Stimulated activated memory B cell treated with anti-CD40 and anti-IgM and Interleukin-4, amounts not matched to agents 10 μg/mL and 1 μg/mL and 100 μg/mL, for 72 hours (primary cell): ENCODE data around the gene FKBP4.

ENCODE experiments used
- ATAC-seq: fragments of 150-1000 bp; cut with Tn5 transposase; 2 replicates; pipeline ENCODE4 v1.10.0; 2021
- H3K27ac Mint-ChIP-seq: one replicate; pipeline ENCODE4 v1.8.0; 2022; ENCODE audit warnings: mild to moderate bottlenecking, mixed read lengths
- H3K27me3 Mint-ChIP-seq: one replicate; pipeline ENCODE4 v1.8.0; 2022; ENCODE audit warnings: mixed read lengths
- H3K36me3 Mint-ChIP-seq: one replicate; pipeline ENCODE4 v1.8.0; 2022; ENCODE audit warnings: mixed read lengths
- H3K4me1 Mint-ChIP-seq: one replicate; pipeline ENCODE4 v1.8.0; 2022; ENCODE audit warnings: mixed read lengths
- H3K4me3 Mint-ChIP-seq: one replicate; pipeline ENCODE4 v1.8.0; 2022; ENCODE audit warnings: mild to moderate bottlenecking, moderate library complexity, mixed read lengths
- H3K9me3 Mint-ChIP-seq: one replicate; pipeline ENCODE4 v1.8.0; 2022; ENCODE audit warnings: mixed read lengths

Gene FKBP4

DNA sequence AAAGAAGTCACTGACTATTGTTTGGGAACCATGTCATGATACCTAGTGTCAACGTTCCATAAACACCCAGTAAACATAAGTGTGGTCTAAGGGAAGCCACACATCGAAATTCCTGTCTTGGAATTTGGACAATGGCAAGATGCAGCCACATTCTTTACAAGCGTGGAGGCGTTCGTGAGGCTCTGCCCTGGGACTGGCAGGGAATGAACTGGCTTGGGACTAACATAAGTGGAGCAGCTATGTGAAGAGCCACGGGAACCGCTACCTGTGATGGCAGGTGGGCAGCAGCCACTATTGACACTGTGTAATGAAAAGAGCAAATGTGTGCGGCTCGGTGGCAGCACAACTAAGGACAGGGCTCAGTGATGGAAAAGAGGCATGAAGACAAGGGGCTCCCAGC, 50.0 kb downstream of the FKBP4 start:
- ATAC-seq: no peak
- H3K27ac Mint-ChIP-seq: no peak overlapping the region
- H3K36me3 Mint-ChIP-seq: peaks cover 62% of the 10 kb centered on the region
- H3K27me3 Mint-ChIP-seq: no peaks in the 10 kb centered on the region
- H3K4me1 Mint-ChIP-seq: no peaks in the 10 kb centered on the region
- H3K4me3 Mint-ChIP-seq: no peak overlapping the region
- H3K9me3 Mint-ChIP-seq: no peaks in the 10 kb centered on the region

- no peak for ATAC-seq
- Mint-ChIP-seq H3K4me3 (no peak overlapping the region), H3K4me1 (no peaks in the 10 kb centered on the region), H3K9me3 (no peaks in the 10 kb centered on the region), H3K27ac (no peak overlapping the region), H3K27me3 (no peaks in the 10 kb centered on the region), H3K36me3 (peaks cover 58% of the 10 kb centered on the region)
These were observed 50.5 kb downstream of the FKBP4 start for GRCh38 chr12:2845280-2845679.

GRCh38 chr12:2851931-2852330, 57.2 kb downstream of the FKBP4 start:
- no peak for ATAC-seq
- no peaks in the 10 kb centered on the region for H3K9me3 Mint-ChIP-seq
- no peaks in the 10 kb centered on the region for H3K4me1 Mint-ChIP-seq
- no peaks in the 10 kb centered on the region for H3K27me3 Mint-ChIP-seq
- H3K27ac Mint-ChIP-seq: no peak overlapping the region
- no peak overlapping the region for H3K4me3 Mint-ChIP-seq
- peaks cover 46% of the 10 kb centered on the region for H3K36me3 Mint-ChIP-seq

DNA sequence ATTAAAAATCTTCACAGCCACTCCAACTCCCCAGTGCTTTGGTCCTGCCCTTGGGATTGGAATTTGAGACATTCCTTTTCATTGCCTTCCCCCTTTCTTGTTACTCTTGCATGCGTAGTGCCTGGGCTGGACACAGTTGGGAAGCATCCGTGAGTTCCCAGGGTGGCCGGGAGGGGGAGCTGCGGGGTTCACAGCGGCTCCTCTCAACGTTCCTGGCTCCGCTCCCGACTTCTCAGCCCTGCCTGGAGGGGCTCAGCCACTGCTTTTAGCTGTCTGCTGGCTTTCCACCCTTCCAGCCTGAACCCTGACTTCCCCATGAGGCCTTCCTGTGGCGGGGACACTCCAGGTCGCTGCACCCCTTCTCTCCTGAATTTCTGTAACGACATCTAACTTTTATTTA, 58.9 kb downstream of the FKBP4 start:
- Mint-ChIP-seq H3K36me3 (peaks cover 40% of the 10 kb centered on the region), H3K27me3 (no peaks in the 10 kb centered on the region), H3K4me3 (no peak overlapping the region), H3K27ac (no peak overlapping the region), H3K9me3 (no peaks in the 10 kb centered on the region), H3K4me1 (no peaks in the 10 kb centered on the region)
- ATAC-seq: no peak
